DOHH2 (cell line): Measurements from ENCODE around the gene ANKRD49.

ENCODE experiments used
- H3F3A ChIP-seq: fragments of 200-600 bp; sonication (generic), shearing (Covaris generic); 2 replicates; pipeline ENCODE4 v1.6.0; 2016; ENCODE audit warnings: antibody characterized with exemption, mild to moderate bottlenecking; ENCODE audit not compliant: control insufficient read depth, insufficient read depth
- H3K27ac ChIP-seq: fragments of 200-600 bp; sonication (generic); 2 replicates; pipeline ENCODE4 v1.5.1; 2014; ENCODE audit warnings: low read depth, mild to moderate bottlenecking, low read length, moderate library complexity
- H3K27me3 ChIP-seq: fragments of 200-600 bp; sonication (generic); 2 replicates; pipeline ENCODE4 v1.6.1; 2014; ENCODE audit warnings: mild to moderate bottlenecking, low read length, mixed read lengths; ENCODE audit not compliant: control insufficient read depth
- H3K36me3 ChIP-seq: fragments of 200-600 bp; sonication (generic); 2 replicates; pipeline ENCODE4 v1.6.1; 2014; ENCODE audit warnings: mild to moderate bottlenecking, low read length, moderate library complexity, mixed read lengths; ENCODE audit not compliant: control insufficient read depth
- H3K4me1 ChIP-seq: fragments of 200-600 bp; sonication (generic); 2 replicates; pipeline ENCODE4 v1.6.1; 2014; ENCODE audit warnings: mild to moderate bottlenecking, low read length, mixed read lengths; ENCODE audit not compliant: control insufficient read depth
- H3K4me2 ChIP-seq: fragments of 200-600 bp; sonication (generic); 2 replicates; pipeline ENCODE4 v1.6.0; 2014; ENCODE audit warnings: mild to moderate bottlenecking, low read length, moderate library complexity
- H3K4me3 ChIP-seq: fragments of 200-600 bp; sonication (generic); 2 replicates; pipeline ENCODE4 v1.5.1; 2014; ENCODE audit warnings: mild to moderate bottlenecking, low read length, mixed read lengths
- H3K79me2 ChIP-seq: fragments of 200-600 bp; sonication (generic); 2 replicates; pipeline ENCODE4 v1.6.1; 2014; ENCODE audit warnings: mild to moderate bottlenecking, low read length, mixed read lengths; ENCODE audit not compliant: control insufficient read depth
- H3K9me2 ChIP-seq: fragments of 200-600 bp; sonication (generic); replicated peaks from 2 replicates; pipeline ENCODE4 v1.6.1; 2014; ENCODE audit warnings: mild to moderate bottlenecking, low read length, mixed read lengths; ENCODE audit not compliant: control insufficient read depth
- H3K9me3 ChIP-seq: fragments of 200-600 bp; sonication (generic); 2 replicates; pipeline ENCODE4 v1.6.1; 2014; ENCODE audit warnings: antibody characterized with exemption, low read length, mixed read lengths; ENCODE audit not compliant: control insufficient read depth, insufficient read depth
- H4K20me1 ChIP-seq: fragments of 200-600 bp; sonication (generic); 2 replicates; pipeline ENCODE4 v1.6.0; 2014; ENCODE audit warnings: low read depth, mild to moderate bottlenecking, antibody characterized with exemption, low read length, moderate library complexity; ENCODE audit not compliant: control insufficient read depth, insufficient read depth
- EZH2phosphoT487 ChIP-seq: fragments of 200-600 bp; sonication (generic); IDR thresholded peaks from 2 replicates; pipeline ENCODE4 v1.6.1; 2017; ENCODE audit warnings: borderline replicate concordance, mild to moderate bottlenecking, antibody characterized with exemption, low read length, moderate library complexity, mixed read lengths
- TF ChIP-seq, protein P1 (sequence below): fragments of 200-600 bp; sonication (generic); IDR thresholded peaks from one replicate; pipeline ENCODE4 v1.5.1; 2014; ENCODE audit warnings: antibody characterized with exemption, mild to moderate bottlenecking, low read depth, low read length; ENCODE audit not compliant: poor library complexity, severe bottlenecking

Gene ANKRD49

DNA sequence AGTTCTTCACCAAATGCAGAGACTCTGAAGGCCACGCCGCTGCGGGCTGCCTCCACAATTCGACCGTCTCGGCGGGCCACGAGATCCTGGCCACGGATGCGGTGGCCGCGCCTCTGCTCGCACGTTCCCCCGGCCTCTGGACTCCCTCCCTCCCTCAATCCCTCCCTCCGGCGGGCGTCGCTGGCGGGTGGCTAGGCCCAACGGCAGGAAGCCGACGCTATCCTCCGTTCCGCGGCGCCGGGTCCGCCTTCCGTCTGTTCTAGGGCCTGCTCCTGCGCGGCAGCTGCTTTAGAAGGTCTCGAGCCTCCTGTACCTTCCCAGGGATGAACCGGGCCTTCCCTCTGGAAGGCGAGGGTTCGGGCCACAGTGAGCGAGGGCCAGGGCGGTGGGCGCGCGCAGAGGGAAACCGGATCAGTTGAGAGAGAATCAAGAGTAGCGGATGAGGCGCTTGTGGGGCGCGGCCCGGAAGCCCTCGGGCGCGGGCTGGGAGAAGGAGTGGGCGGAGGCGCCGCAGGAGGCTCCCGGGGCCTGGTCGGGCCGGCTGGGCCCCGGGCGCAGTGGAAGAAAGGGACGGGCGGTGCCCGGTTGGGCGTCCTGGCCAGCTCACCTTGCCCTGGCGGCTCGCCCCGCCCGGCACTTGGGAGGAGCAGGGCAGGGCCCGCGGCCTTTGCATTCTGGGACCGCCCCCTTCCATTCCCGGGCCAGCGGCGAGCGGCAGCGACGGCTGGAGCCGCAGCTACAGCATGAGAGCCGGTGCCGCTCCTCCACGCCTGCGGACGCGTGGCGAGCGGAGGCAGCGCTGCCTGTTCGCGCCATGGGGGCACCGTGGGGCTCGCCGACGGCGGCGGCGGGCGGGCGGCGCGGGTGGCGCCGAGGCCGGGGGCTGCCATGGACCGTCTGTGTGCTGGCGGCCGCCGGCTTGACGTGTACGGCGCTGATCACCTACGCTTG is 50.2 kb downstream of the ANKRD49 start, which contains the start of gene FUT4:
TSS of gene FUT4 (plus strand) at position 227 of the 951 bp plus-strand sequence. CDS start at position 440, 213 bp downstream.
- Histone ChIP-seq H4K20me1 (no peaks in the 10 kb centered on the region; the same call in 1 of the 2 replicates), H3K36me3 (no peaks in the 10 kb centered on the region), H3K27me3 (no peaks in the 10 kb centered on the region), H3K9me2 (no peaks in the 10 kb centered on the region), H3K4me3 (peak within 1 kb of the TSS; percentile 89), H3K4me2 (peak within 1 kb of the TSS; percentile 96), H3K79me2 (no peaks in the 10 kb centered on the region; the same call in 1 of the 2 replicates), H3F3A (no peaks in the 10 kb centered on the region), H3K27ac (peak within 1 kb of the TSS; percentile 68), H3K4me1 (peaks cover 24% of the 10 kb centered on the region), H3K9me3 (no peaks in the 10 kb centered on the region)
- no peak for TF ChIP-seq EZH2phosphoT487
- TF ChIP-seq, protein P1, sequence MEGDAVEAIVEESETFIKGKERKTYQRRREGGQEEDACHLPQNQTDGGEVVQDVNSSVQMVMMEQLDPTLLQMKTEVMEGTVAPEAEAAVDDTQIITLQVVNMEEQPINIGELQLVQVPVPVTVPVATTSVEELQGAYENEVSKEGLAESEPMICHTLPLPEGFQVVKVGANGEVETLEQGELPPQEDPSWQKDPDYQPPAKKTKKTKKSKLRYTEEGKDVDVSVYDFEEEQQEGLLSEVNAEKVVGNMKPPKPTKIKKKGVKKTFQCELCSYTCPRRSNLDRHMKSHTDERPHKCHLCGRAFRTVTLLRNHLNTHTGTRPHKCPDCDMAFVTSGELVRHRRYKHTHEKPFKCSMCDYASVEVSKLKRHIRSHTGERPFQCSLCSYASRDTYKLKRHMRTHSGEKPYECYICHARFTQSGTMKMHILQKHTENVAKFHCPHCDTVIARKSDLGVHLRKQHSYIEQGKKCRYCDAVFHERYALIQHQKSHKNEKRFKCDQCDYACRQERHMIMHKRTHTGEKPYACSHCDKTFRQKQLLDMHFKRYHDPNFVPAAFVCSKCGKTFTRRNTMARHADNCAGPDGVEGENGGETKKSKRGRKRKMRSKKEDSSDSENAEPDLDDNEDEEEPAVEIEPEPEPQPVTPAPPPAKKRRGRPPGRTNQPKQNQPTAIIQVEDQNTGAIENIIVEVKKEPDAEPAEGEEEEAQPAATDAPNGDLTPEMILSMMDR, result no peak

DNA sequence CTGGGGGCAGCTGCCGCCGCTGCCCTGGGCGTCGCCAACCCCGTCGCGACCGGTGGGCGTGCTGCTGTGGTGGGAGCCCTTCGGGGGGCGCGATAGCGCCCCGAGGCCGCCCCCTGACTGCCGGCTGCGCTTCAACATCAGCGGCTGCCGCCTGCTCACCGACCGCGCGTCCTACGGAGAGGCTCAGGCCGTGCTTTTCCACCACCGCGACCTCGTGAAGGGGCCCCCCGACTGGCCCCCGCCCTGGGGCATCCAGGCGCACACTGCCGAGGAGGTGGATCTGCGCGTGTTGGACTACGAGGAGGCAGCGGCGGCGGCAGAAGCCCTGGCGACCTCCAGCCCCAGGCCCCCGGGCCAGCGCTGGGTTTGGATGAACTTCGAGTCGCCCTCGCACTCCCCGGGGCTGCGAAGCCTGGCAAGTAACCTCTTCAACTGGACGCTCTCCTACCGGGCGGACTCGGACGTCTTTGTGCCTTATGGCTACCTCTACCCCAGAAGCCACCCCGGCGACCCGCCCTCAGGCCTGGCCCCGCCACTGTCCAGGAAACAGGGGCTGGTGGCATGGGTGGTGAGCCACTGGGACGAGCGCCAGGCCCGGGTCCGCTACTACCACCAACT is 51.0 kb downstream of the ANKRD49 start:
- H3K27me3 ChIP-seq, result no peaks in the 10 kb centered on the region
- H3K4me1 ChIP-seq, result peaks cover 24% of the 10 kb centered on the region
- no peak overlapping the region for H3K27ac ChIP-seq
- peak overlapping the region; percentile 7; the same call in 1 of the 2 replicates for H3K4me3 ChIP-seq
- no peaks in the 10 kb centered on the region for H3K9me3 ChIP-seq
- no peaks in the 10 kb centered on the region for H3F3A ChIP-seq
- no peaks in the 10 kb centered on the region; the same call in 1 of the 2 replicates for H3K79me2 ChIP-seq
- H3K9me2 ChIP-seq, result no peaks in the 10 kb centered on the region
- peak overlapping the region; percentile 96; the same call in 1 of the 2 replicates for H3K4me2 ChIP-seq
- TF ChIP-seq EZH2phosphoT487, result no peak
- TF ChIP-seq, protein P1, result no peak
- H4K20me1 ChIP-seq, result no peaks in the 10 kb centered on the region; the same call in 1 of the 2 replicates
- no peaks in the 10 kb centered on the region for H3K36me3 ChIP-seq

DNA sequence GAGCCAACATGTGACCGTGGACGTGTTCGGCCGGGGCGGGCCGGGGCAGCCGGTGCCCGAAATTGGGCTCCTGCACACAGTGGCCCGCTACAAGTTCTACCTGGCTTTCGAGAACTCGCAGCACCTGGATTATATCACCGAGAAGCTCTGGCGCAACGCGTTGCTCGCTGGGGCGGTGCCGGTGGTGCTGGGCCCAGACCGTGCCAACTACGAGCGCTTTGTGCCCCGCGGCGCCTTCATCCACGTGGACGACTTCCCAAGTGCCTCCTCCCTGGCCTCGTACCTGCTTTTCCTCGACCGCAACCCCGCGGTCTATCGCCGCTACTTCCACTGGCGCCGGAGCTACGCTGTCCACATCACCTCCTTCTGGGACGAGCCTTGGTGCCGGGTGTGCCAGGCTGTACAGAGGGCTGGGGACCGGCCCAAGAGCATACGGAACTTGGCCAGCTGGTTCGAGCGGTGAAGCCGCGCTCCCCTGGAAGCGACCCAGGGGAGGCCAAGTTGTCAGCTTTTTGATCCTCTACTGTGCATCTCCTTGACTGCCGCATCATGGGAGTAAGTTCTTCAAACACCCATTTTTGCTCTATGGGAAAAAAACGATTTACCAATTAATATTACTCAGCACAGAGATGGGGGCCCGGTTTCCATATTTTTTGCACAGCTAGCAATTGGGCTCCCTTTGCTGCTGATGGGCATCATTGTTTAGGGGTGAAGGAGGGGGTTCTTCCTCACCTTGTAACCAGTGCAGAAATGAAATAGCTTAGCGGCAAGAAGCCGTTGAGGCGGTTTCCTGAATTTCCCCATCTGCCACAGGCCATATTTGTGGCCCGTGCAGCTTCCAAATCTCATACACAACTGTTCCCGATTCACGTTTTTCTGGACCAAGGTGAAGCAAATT is 51.7 kb downstream of the ANKRD49 start:
- peak overlapping the region; percentile 28 for H3K4me2 ChIP-seq
- H3K36me3 ChIP-seq, result no peaks in the 10 kb centered on the region
- H3K9me2 ChIP-seq, result no peaks in the 10 kb centered on the region
- H3K4me1 ChIP-seq, result peaks cover 24% of the 10 kb centered on the region
- no peaks in the 10 kb centered on the region for H3K9me3 ChIP-seq
- H4K20me1 ChIP-seq, result no peaks in the 10 kb centered on the region; the same call in 1 of the 2 replicates
- H3K4me3 ChIP-seq, result no peak overlapping the region
- no peaks in the 10 kb centered on the region; the same call in 1 of the 2 replicates for H3K79me2 ChIP-seq
- H3K27ac ChIP-seq, result no peak overlapping the region
- TF ChIP-seq, protein P1, result no peak
- TF ChIP-seq EZH2phosphoT487, result no peak
- H3F3A ChIP-seq, result no peaks in the 10 kb centered on the region
- no peaks in the 10 kb centered on the region for H3K27me3 ChIP-seq
